NOMO-1 (cell line): ENCODE measurements around the gene ACTN4.
"Not testable (repeated sequence)": the region's sequence is repeated elsewhere in the genome, so short reads cannot be mapped to it uniquely, and the experiment has no call there.

Experiments used
- DNase-seq, 2 experiments: peaks; one replicate each; lab custom pipeline; 2025; ENCODE audit not compliant: unreplicated experiment in 2 of 2; lab: John Stamatoyannopoulos, UW

The ACTN4 gene

DNA sequence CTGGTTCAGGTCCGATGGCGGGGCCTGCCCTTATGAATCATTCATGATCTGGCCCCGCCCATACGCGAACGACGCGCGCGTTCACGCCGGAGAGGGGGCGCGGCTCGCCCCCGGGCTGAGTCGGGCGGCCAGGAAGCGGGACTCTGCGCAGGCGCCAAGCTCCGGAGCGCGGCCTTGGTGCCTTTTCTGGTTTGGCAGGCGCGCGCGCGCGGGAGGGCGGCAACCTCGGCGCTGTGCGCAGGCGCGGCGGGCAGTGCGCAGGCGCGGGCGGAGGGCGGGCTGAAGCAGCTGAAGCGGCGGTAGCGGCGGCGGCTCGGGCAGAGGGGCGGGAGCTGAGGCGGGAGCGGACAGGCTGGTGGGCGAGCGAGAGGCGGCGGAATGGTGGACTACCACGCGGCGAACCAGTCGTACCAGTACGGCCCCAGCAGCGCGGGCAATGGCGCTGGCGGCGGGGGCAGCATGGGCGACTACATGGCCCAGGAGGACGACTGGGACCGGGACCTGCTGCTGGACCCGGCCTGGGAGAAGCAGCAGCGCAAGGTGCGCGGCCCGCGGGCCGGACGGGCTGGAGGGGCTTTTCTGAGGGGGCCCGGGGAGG lies at the start of gene ACTN4:
ACTN4 (plus strand) TSS at position 282 of the 598 bp plus-strand sequence; CDS start at position 379, 97 bp downstream.
- DNase-seq = peak; percentile 94 to 99

DNA sequence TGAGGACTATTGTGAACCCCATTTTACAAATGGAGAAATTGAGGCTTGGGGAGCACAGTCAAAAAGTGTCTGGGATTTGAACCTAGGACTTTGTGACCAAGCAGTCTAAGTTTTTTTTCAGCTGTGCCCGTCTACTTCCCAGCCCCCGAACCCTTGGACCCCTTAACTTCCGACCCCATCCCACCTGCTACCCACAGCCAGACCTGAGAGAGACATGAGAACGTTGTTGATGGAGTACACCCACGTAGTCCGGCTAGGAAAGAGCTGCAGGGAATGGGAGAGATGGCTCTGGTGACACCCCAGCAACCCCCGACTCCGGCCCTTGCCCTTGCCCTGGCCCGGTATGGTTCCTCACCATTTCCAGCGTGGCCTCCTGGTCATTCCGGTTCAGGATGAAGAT lies 47.7 kb upstream of the ACTN4 start:
- DNase-seq = no peak

- DNase-seq = not testable (repeated sequence)
Measured at GRCh38 chr19:38602856-38603255, 44.6 kb upstream of the ACTN4 start.

DNA sequence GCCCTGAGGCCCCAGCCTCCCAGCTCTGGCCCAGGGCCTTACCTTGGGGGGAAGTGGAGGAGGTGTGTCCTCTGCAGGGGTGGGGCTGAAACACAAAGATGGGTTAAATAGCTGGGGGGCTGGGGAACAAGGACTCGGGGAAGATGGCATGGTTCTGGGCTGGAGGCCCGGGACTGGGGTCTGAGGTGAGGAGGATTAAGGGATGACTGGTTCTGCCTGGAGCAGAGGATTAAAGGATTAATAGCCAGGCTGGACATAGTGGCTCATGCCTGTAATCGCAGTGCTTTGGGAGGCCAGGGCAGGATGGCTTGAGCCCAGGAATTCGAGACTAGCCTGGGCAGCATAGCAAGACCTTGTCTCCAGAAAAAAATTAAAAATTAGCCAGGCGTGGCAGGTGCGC lies 41.3 kb upstream of the ACTN4 start:
- no peak for DNase-seq

DNA sequence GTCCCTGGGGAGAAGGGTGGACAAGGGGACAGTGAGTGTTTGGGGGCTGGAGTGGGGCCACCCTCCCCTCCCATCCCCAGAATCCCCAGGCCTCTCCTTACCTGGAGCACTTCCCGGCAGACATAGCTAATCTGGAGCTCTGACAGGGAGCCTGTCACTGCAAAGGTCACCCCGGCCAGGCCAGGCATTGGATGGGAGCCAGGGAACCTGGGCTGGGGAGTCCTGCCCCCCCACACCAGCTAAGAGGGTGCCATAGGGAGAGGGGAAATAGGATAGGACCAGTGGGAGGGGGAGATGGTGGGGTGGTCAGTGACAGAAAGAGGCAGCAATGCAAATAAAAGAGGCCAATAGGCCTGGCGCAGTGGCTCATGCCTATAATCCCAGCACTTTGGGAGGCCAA lies 33.2 kb upstream of the ACTN4 start:
- DNase-seq = no peak

GRCh38 chr19:38615007-38615581 lies 32.4 kb upstream of the ACTN4 start:
- no peak for DNase-seq

DNA sequence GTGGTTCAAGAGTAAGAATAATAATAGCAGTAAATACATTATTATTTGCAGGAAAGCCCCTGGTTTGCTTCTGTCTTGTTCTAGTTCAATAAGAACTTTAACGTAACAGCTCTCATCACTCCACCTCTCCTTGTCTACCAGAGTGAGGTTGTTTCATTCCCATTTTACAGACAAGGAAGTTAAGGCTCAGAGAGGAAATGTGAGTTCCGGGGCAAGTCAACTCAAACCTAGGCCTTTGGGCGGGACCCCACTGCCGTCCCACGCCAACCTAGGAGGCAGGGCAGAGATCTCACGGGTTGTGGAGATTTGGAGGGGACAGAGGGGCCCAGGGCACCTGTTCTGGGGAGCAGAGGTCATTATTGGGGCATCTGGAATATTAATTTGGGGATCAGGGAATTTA lies 31.2 kb upstream of the ACTN4 start:
- no peak for DNase-seq

GRCh38 chr19:38617283-38617763 lies 30.1 kb upstream of the ACTN4 start:
- peak in 1 of 2 experiments; percentile 37 for DNase-seq

GRCh38 chr19:38617764-38618589 lies 29.5 kb upstream of the ACTN4 start, which contains the start of gene MAP4K1:
TSS of gene MAP4K1 (minus strand) at chr19:38617953. CDS start at chr19:38617895, 58 bp downstream.
- DNase-seq = peak; percentile 61 to 74

DNA sequence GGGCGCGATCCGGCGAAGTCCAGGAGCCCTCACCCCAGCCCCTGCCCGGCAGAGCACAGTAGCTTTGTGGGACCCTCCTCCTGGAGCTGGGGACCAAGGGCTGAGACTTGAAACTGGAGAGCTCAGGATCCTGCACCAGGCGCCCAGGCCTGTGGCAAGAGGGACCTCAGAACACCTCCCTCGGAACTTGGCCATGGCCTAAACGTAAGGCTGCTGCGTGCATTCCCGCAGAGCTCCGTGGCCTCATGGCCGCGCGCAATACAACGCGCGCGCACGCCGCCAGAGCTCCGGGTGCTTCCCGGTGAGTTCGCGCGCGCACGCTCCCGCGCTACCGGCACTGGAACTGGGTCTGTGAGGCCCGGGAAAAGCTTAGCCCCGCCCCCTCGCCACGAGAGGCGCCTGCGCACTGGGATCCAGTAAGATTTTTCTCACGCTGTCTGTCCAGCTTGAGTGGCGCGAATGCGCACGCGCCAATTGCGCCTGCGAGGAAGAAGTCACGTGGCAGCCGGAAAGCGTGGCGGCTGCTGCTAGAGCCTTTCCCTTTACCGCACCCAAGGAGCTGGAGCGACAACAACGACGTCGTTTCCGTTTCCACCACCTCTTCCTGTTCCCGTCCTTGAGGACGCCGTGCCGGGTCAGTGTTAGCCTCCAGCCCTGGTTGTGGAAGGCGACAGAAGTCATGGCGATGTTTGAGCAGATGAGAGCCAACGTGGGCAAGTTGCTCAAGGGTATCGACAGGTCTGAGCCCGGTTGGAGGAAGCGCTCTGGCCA lies 28.7 kb upstream of the ACTN4 start, which contains the start of gene EIF3K:
EIF3K (plus strand) TSS at position 599 of the 771 bp plus-strand sequence; CDS start at position 680, 81 bp downstream.
- peak; percentile 96 to 99 for DNase-seq

GRCh38 chr19:38619361-38620174 lies 27.9 kb upstream of the ACTN4 start:
- peak in 1 of 2 experiments; percentile 11 for DNase-seq

GRCh38 chr19:38624822-38625221 lies 22.6 kb upstream of the ACTN4 start:
- DNase-seq = no peak

DNA sequence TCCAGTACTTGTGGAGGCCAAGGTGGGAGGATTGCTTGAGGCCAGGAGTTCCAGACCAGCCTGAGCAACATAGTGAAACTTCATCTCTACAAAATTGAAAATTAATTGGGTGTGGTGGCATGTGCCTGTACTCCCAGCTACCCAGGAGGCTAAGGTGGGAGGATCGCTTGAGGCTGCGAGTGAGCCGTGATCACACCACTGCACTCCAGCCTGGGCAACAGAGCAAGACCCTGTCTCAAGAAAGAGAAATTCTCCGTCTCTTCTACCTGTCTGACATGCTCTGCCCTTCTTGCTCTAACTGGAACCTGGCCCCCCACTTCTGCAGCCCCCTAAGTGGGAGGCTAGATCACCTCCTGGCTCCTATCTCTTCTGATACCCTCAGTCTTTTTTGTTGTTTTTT lies 21.0 kb upstream of the ACTN4 start:
- DNase-seq = no peak

DNA sequence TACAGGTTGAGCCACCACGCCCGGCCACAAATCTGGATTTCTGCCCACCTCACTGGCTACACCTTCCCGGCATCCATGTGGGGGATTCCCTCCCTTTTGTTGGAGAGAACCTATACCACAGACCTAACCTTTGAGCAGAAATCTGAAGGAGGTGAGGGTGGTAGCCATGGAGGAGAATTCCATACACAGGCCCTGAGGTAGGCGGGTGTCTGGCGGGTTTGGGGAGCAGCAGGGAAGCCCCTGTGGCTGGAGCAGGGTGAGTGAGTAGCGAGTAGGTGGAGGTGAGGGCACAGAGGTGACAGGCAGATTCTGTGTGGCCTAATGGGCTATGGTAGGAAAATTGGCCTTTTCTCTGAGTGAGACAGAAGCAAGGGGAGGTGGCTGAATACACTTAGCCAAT lies 17.9 kb upstream of the ACTN4 start:
- no peak for DNase-seq

- DNase-seq = not testable (repeated sequence)
Measured at GRCh38 chr19:38631301-38631700, 16.1 kb upstream of the ACTN4 start.

DNA sequence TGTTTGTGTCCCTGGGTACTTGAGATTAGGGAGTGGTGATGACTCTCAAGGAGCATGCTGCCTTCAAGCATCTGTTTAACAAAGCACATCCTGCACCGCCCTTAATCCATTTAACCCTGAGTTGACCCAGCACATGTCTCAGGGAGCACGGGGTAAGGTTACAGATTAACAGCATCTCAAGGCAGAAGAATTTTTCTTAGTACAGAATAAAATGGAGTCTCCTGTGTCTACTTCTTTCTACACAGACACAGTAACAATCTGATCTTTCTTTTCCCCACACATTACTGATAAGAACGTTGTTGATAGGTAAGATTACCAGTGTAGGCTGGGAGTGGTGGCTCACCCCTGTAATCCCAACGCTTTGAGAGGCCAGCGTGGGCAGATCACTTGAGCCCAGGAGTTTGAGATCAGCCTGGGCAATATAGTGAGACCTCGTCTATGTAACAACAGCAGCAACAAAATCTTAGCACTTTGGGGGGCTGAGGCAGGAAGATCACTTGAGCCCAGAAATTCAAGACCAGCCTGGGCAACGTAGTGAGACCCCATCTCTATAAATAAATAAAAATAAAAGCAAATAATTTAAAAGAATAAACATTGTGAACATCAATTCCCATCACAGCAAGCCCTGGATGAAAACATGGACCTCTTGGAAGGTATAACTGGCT lies 15.5 kb upstream of the ACTN4 start:
- DNase-seq = not testable (repeated sequence)

DNA sequence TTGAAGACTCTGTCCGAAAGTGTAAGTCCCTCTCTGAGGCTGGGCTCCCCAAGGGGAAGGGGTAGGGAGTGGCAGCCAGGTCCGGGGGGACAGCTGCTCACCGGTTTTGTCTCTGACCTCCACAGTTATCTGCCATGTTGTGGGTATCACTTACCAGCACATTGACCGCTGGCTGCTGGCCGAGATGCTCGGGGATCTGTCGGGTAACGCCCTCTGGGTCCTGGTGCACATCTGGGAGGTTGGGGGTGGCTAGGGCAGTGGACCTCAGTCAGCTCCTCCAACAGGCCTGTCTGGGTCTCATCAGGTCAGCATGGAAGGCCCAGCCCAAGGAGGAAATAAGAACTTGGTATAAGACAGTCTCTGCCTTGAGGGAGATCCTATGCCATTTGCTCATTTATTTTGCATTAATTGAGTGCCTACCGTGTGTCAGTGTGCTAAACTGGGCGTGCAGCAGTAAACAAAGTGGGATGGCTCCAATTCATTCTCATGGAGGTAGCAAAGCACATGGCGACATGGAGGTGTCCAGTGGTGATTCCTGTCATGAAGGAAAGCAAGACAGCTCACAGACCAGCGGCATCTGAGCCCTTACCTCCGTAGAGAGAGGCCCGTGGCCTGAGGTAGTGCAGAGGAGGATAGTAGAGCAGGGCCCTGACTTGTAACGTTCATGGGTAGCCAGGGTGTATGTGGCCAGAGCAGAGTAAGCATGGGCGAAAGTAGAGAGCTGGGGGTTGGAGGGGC lies 14.8 kb upstream of the ACTN4 start:
- no peak for DNase-seq

DNA sequence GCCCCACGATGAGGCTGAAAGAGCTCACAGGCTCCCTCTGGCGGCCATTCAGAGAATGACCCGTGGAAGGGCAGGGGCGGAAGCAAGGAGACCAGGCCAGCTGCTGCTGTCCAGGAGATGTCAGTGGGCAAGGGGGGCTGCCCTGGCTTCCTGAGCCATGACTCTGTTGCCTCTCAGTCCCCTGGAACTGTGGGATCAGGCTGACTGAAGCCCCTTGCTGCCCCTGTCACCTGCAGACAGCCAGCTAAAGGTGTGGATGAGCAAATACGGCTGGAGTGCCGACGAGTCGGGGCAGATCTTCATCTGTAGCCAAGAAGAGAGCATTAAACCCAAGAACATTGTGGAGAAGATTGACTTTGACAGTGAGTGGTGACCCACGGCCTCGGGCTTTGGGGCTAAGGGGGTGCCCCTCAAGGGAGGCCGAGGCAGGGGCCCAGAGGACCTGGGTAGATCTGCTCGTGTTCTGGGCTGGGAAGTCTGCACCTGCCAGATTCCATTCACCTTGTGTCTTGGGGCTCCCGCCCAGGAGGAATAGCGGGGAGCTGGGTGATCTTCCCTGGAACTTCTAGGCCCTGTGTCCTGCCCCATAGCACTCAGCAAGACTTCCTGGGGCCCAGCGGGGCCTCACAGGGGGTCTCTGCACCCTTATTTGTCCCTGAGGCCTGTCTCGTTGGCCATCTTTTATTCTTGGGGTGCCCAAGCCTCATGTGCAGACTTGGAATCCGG lies 12.5 kb upstream of the ACTN4 start:
- peak; percentile 63 to 77 for DNase-seq
